HG03439 (cell line): ENCODE data around the gene STARD13.

Experiments
- ATAC-seq: cut with Tn5 transposase; IDR thresholded peaks from one replicate; pipeline ENCODE4 v1.9.1; 2021; ENCODE audit warnings: mild to moderate bottlenecking, moderate library complexity; ENCODE audit not compliant: unreplicated experiment

Gene STARD13

DNA sequence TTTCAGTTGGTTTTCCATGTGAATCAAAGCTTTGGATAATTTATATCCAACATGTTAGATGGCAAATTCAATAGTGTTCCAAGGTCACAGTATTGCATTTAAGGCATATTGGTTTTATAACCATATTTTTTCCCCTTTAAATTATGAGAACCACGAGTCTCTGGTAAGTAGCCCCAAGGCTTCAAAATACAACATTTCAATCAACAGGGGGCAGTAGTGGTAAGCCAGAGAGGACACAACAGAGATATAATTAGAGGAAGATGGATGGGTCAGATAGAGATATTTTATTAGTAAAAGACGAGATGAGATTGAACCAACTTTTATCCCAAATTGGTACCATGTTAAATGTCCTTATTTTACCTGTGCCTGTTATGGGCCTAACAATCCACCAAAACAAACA is 216.2 kb downstream of the STARD13 start:
- no peak for ATAC-seq

DNA sequence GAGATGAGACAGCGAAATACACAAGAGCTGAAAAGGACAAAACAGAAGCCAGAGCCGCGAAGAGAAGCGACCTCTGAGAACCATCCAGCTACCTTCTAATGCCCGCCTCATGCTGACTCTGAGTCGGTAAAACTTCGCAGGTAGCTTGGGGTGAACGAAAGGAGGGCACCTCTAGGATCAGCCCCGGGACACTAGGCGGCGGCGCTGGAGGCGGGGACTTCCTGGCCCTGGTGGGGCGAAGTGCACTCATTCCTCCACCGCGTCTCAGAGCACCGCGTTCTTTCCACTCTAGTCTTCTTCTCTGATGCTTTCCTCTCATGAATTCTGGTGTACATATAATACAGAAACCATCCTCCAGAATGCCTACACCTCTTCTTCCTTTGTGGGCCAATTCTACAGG is 219.2 kb downstream of the STARD13 start:
- no peak for ATAC-seq

DNA sequence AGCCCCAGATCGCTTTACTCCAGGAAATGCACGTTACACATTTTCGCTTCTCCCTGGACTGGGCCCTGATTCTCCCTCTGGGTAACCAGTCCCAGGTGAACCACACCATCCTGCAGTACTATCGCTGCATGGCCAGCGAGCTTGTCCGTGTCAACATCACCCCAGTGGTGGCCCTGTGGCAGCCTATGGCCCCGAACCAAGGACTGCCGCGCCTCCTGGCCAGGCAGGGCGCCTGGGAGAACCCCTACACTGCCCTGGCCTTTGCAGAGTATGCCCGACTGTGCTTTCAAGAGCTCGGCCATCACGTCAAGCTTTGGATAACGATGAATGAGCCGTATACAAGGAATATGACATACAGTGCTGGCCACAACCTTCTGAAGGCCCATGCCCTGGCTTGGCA is 224.7 kb downstream of the STARD13 start:
- ATAC-seq = no peak

DNA sequence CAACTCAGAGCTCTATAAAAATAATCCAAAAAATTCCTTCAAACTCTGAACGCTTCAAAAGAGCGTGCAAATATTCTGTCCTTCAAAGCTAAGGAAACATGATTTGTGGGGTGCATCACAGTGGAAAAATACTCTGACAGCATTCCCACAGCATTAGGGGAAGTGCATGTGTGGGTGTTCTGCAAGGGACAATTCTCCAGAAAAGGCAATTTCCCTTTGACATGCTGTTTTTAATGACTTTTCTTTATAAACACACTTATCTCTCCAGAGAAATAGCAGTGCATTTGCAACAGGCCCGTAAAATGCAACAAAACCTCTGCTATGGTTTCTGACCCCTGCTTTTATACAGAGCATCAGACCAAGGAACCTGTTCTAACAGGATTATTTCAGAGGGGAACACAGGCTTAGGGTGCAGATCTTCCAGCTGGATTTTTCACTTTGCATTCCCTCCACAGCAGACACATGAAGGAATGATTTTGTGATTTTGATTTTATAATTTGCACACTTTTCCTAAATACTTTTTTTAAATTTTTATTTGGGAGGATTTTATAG is 226.7 kb downstream of the STARD13 start:
- no peak for ATAC-seq

DNA sequence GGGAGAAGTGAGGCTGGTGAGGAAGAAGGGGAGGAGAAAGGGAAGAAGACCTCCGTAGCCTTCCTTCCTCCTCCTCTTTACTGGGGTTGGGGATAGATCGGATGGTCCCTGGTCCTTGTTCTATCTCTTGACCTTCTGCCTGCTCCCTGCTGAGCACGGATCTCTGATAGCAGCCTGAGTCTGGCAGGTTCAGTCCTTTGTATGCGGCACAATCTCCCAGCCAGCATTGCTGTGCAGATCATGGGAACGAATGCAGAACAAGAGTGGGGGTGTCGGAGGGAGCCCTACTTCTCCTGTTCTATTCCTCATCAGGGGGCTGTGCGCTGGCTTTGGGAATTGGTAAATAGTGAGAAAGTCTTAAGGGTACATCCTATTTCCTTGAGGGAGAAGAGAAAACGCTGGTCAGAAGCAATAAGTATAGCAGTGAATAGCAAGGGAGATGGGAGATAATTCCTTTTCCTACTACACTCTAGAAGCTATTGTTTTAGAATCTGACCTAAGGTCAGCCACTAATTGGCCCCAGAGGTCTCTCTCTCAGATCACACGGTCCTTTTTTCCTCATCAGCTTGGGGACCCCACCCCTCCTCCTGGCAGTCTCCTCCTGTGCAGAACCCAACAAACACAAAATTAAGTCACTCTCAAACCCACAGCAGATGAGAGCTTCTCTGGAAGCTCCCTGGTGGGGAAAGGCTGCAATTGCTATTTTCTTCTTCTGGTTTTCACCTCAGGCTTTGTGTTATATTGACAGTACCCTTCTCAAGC is 228.4 kb downstream of the STARD13 start:
- ATAC-seq = no peak

DNA sequence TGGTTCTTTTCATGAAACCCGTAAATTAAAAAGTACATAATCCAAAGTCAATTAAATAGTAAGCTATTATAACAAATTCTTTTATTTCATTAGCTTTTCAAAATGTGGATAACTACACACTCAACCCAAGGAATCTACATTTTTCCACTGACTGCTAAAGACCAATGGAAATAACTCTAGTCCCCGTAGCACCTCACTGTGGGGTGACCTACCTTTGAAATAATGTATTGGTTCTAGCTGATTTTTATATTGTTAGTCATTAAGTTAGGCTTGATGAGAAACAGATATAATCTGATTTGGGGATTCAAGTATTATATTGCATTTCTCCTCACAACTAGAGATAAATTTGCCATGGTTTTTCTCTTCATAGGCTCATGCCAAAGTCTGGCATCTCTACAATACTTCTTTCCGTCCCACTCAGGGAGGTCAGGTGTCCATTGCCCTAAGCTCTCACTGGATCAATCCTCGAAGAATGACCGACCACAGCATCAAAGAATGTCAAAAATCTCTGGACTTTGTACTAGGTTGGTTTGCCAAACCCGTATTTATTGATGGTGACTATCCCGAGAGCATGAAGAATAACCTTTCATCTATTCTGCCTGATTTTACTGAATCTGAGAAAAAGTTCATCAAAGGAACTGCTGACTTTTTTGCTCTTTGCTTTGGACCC is 232.0 kb downstream of the STARD13 start:
- ATAC-seq = no peak
